Stimulated activated CD4-positive, alpha-beta T cell treated with anti-CD3 and anti-CD28 coated beads, Interleukin-2, amount 100 ng/mL, for 4 hours (primary cell): ENCODE results near the gene TIMM22.

ENCODE experiments used
- DNase-seq: peaks from one replicate; pipeline ENCODE4 v3.0.0-alpha.2; 2020; ENCODE audit warnings: low read depth

Gene TIMM22

GRCh38 chr17:1022278-1023024 is 25.5 kb downstream of the TIMM22 start:
- no peak for DNase-seq

- DNase-seq = no peak
These were observed 27.1 kb downstream of the TIMM22 start for GRCh38 chr17:1024076-1024475.

GRCh38 chr17:1025733-1026598 is 29.0 kb downstream of the TIMM22 start:
- DNase-seq = no peak

- DNase-seq = no peak
These were observed 29.7 kb downstream of the TIMM22 start for GRCh38 chr17:1026599-1026975.

- DNase-seq = no peak
These were observed 30.1 kb downstream of the TIMM22 start for GRCh38 chr17:1027044-1027443.

GRCh38 chr17:1029196-1029921 is 32.4 kb downstream of the TIMM22 start:
- DNase-seq = no peak

GRCh38 chr17:1029922-1030644 is 33.2 kb downstream of the TIMM22 start:
- no peak for DNase-seq

GRCh38 chr17:1030684-1031532 is 34.0 kb downstream of the TIMM22 start:
- DNase-seq = no peak

- DNase-seq = no peak
These were observed 34.8 kb downstream of the TIMM22 start for GRCh38 chr17:1031711-1032110.

- DNase-seq = no peak
These were observed 35.5 kb downstream of the TIMM22 start for GRCh38 chr17:1032391-1032790.

GRCh38 chr17:1033503-1033902 is 36.6 kb downstream of the TIMM22 start:
- DNase-seq = no peak

GRCh38 chr17:1034652-1035210 is 37.8 kb downstream of the TIMM22 start:
- no peak for DNase-seq

- DNase-seq = no peak
These were observed 38.7 kb downstream of the TIMM22 start for GRCh38 chr17:1035546-1036170.

- DNase-seq = no peak
These were observed 39.4 kb downstream of the TIMM22 start for GRCh38 chr17:1036171-1036844.

GRCh38 chr17:1036845-1037237 is 39.9 kb downstream of the TIMM22 start:
- no peak for DNase-seq

GRCh38 chr17:1037238-1037879 is 40.4 kb downstream of the TIMM22 start:
- no peak for DNase-seq

GRCh38 chr17:1038459-1039122 is 41.7 kb downstream of the TIMM22 start:
- DNase-seq = no peak

- no peak for DNase-seq
These were observed 42.2 kb downstream of the TIMM22 start for GRCh38 chr17:1039123-1039507.
